ENCODE results near the gene IFT80. TPM values are rescaled to one million over a fixed set of nuclear protein-coding genes. Genes with fewer than 3 reads are reported as not detected.

IFT80 gene
- total and polyA plus RNA-seq, 2 of the 4 experiments (the other 2 are of a cell fraction), result 15.2 to 16.8 TPM

DNA sequence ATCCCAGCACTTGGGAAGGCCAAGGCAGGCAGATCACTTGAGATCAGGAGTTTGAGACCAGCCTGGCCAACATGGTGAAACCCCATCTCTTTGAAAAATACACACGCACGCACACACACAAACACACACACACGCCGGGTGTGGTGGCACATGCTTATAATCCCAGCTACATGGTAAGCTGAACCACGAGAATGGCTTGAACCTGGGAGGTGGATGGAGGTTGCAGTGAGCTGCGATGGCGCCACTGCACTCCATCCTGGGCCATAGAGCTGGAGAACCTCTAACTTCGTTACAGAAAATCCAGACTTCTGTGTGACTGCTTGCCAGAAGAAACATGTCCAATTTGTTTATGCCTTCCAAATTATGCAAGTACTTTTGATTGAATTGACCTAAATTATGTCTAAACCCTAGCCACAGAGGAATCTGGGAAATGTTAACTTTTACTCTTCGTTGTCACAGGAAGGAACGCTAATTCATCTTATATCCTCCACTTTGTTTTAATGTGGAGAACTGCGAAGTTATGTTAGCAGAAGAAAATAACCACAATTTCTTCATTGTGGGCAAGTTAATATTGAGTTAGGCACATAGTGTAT, 28.9 kb upstream of the IFT80 start:
- Histone ChIP-seq H4K20me1 (ENCODE audit: insufficient read depth, low read length) (no peaks in the 10 kb centered on the region; the same call in 1 of the 2 replicates), H3K4ac (ENCODE audit: low read depth, low read length) (no peak overlapping the region), H2BK20ac (ENCODE audit: low read depth, low read length) (no peak overlapping the region), H3K27ac (ENCODE audit: insufficient read depth, low read length) (peak overlapping the region; percentile 25; the same call in 1 of the 2 replicates), H2BK5ac (ENCODE audit: low read depth, low read length, poor library complexity, severe bottlenecking) (no peak overlapping the region), H4K91ac (ENCODE audit: insufficient read depth, low read depth, low read length) (no peak overlapping the region; the same call in 1 of the 2 replicates), H2BK15ac (ENCODE audit: low read depth, low read length) (no peak overlapping the region), H4K5ac (ENCODE audit: low read depth, low read length) (no peak overlapping the region; the same call in 1 of the 2 replicates), H3K9me1 (ENCODE audit: insufficient read depth, low read length) (no peaks in the 10 kb centered on the region), H3K23ac (ENCODE audit: low read depth, low read length) (no peak overlapping the region), H3K36me3 (ENCODE audit: control insufficient read depth, insufficient read depth, low read length) (peaks cover 29% of the 10 kb centered on the region), H2BK120ac (ENCODE audit: low read depth, low read length) (no peak overlapping the region), H2AK9ac (replicated peaks; ENCODE audit: low read depth, low read length, poor library complexity) (no peak overlapping the region), H3K79me1 (ENCODE audit: low read depth in 1 of 2, low read length in 2 of 2) (peaks cover 14 to 32% of the 10 kb centered on the region in 2 experiments; a peak in 3 of 4 replicates), H3K9ac (ENCODE audit: low read depth, low read length) (no peak overlapping the region), H3K9me3 (ENCODE audit: control insufficient read depth, insufficient read depth, low read length) (no peaks in the 10 kb centered on the region), H4K8ac (ENCODE audit: low read depth in 2 of 2, low read length in 2 of 2) (peak overlapping the region in 1 of 2 experiments; percentile 30; a peak in 1 of 4 replicates), H3K56ac (ENCODE audit: extremely low read depth, insufficient read depth, low read length) (no peak overlapping the region), H3K4me1 (ENCODE audit: control insufficient read depth, insufficient read depth, low read length) (no peaks in the 10 kb centered on the region), H3K4me3 (ENCODE audit: insufficient read depth, low read depth, low read length) (no peak overlapping the region), H3K18ac (ENCODE audit: low read depth, low read length) (no peak overlapping the region), H2AFZ (replicated peaks; ENCODE audit: low read length, poor library complexity) (no peak overlapping the region), H2AK5ac (ENCODE audit: low read depth, low read length) (no peak overlapping the region), H3K27me3 (ENCODE audit: control insufficient read depth, insufficient read depth, low read length) (no peaks in the 10 kb centered on the region), H3K4me2 (ENCODE audit: low read depth, low read length) (no peak overlapping the region), H3K14ac (replicated peaks; ENCODE audit: low read depth, low read length) (no peak overlapping the region)
- DNase-seq, result no peak
- ChIA-PET CTCF (interaction anchor here (1.0 kb wide), 1 partner anchor 15 kb away, joined by 3 read pairs; no protein-coding TSS in a partner anchor), POLR2A (ENCODE audit: unreplicated experiment) (interaction anchor here (0.6 kb wide), 1 partner anchor 138 kb away, joined by 3 read pairs; no protein-coding TSS in a partner anchor)
- no TSS peak for BruUV-seq (replicated peaks)
- ATAC-seq (ENCODE audit: low read depth), result no peak
- 100% methylated on average over 1 of the region's 11 CpGs; no CpG with 5 or more reads in 1 of the 2 experiments for WGBS, 2 experiments (ENCODE audit: extremely low coverage in 2 of 2, insufficient read length in 1 of 2)
- in situ Hi-C loops (cut with MboI; ENCODE audit: low sequenced_read_pairs), result no loop called here
- intact Hi-C loops (cut with micrococcal nuclease), result no loop called here
- TF ChIP-seq SMC3 (IDR thresholded peaks at IDR 0.05; ENCODE audit: low read depth, low read length), result no peak
- TF ChIP-seq, protein P1, sequence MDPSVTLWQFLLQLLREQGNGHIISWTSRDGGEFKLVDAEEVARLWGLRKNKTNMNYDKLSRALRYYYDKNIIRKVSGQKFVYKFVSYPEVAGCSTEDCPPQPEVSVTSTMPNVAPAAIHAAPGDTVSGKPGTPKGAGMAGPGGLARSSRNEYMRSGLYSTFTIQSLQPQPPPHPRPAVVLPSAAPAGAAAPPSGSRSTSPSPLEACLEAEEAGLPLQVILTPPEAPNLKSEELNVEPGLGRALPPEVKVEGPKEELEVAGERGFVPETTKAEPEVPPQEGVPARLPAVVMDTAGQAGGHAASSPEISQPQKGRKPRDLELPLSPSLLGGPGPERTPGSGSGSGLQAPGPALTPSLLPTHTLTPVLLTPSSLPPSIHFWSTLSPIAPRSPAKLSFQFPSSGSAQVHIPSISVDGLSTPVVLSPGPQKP (IDR thresholded peaks at IDR 0.05; ENCODE audit: borderline replicate concordance, low read depth, low read length), result no peak
- no peak for TF ChIP-seq RCOR1 (IDR thresholded peaks at IDR 0.05; ENCODE audit: insufficient replicate concordance, low read length)
- no peak for TF ChIP-seq RAD21 (IDR thresholded peaks at IDR 0.05; ENCODE audit: low read length)
- TF ChIP-seq, protein P2, sequence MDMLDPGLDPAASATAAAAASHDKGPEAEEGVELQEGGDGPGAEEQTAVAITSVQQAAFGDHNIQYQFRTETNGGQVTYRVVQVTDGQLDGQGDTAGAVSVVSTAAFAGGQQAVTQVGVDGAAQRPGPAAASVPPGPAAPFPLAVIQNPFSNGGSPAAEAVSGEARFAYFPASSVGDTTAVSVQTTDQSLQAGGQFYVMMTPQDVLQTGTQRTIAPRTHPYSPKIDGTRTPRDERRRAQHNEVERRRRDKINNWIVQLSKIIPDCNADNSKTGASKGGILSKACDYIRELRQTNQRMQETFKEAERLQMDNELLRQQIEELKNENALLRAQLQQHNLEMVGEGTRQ (IDR thresholded peaks at IDR 0.05; ENCODE audit: low read depth, low read length), result no peak
- no peak for TF ChIP-seq MXI1 (IDR thresholded peaks at IDR 0.05; ENCODE audit: borderline replicate concordance, low read depth, low read length)
- dilution Hi-C loops (cut with HindIII; ENCODE audit: low sequenced_read_pairs, unreplicated experiment), result no loop called here
